ENCODE results near the gene COL23A1.
"Not testable (repeated sequence)": the region's sequence is repeated elsewhere in the genome, so short reads cannot be mapped to it uniquely, and the experiment has no call there.

The COL23A1 gene

DNA sequence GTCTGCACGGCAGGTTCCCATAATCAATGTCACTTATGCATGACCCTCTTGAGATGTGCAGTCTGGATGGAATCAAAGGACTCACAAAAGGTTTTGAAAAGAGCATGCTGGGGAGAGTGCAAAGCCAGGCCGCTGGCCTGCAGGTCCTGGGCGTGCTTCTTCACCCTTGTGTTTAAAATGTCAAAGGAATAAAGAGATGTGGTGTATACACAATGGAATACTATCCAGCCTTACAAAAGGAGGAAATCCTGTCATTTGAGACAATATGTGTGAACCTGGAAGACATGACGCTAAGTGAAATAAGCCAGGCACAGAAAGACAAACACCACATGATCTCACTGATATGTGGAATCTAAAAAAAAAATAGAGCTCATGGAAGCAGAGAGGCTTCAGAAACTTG is 220.1 kb downstream of the COL23A1 start:
- no peak for DNase-seq

- not testable (repeated sequence) for DNase-seq
Measured at GRCh38 chr5:178369469-178369868, 220.7 kb downstream of the COL23A1 start.

- no peak for DNase-seq
Measured at GRCh38 chr5:178368716-178369300, 221.4 kb downstream of the COL23A1 start.

DNA sequence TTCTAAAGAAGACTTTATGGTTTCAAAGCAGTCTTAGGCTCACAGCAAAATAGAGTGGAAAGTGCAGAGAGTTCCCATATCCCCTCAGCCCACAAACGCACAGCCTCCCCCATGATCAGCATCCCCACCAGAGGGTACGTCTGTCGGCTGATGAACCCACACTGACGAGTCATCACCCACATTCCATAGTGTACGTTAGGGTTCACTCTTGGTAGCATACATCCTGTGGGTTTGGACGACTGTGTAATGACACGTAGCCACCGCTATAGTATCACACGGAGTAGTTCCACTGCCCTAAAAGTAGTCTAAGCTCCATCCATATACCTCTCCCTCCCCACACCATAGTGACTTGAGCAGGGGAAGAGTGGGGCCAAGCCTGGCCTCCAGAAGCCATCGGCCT is 221.9 kb downstream of the COL23A1 start:
- DNase-seq = no peak

DNA sequence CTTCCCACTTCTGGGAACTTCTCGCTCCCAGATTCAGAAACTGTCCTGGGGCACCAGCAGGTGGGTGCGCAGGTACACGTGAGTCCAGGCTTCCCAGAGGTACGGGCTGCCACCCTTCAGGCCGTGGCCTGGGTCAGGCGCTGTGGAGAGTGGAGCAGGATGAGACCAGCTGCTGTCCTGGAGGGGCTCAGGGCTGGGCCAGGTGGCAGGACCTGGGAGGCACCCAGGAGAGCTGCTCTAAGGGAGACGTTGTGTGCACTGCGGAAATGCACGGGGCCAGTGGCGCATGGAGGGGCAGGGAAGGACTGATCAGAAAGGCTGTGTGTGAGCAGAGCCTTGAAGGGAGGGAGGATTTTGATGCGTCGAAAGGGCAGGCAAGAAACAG is 222.5 kb downstream of the COL23A1 start:
- no peak for DNase-seq

GRCh38 chr5:178366998-178367735 is 223.0 kb downstream of the COL23A1 start:
- DNase-seq = no peak

DNA sequence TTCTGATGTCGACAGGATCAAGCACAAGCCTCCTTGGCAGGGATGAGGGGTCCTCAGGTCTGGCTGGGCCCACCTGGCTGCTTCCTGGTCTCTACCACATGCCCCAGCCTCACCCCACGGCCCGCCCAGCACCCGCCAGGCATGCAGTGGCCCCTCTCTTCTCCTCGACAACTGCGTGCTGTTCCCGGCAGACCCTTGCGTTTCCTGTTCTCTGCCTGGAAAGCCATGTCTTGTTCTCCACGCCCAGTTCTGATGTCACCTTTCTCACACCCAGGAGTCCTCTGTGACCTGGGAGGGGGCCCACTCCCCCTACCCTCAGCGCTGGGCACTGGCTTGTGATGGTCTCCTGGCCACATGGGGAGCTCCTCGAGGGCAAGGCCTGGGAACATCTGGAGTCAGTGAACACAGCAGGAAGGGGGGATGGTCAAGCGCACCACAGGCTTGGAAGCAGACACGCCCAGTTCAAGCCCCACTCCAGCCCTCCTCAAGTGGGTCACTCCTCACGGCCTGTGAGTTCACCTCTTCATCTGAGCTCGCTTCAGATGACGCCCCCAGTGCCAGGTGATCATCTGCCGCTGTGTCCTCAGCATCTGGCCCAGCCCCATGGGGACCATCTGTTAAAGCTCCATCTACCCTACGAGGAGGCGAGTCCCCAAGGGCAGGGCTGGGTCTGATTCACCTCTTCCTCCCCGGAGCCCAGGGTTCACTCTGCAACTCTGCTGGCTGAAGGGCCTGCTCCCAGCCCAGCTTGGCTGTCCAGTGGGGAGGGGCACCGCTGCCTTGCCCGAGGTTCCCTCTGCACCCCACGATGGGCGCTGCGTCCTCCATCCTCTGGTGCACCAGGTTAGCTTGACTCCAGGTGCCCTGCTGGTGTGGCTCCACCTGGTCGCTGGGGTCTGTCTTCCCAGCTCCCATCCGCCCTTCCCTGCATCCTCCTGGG is 224.4 kb downstream of the COL23A1 start:
- no peak for DNase-seq

- no peak for DNase-seq
Measured at GRCh38 chr5:178364326-178364675, 225.9 kb downstream of the COL23A1 start.

- DNase-seq = no peak
Measured at GRCh38 chr5:178363501-178364325, 226.5 kb downstream of the COL23A1 start.

GRCh38 chr5:178361657-178362445 is 228.3 kb downstream of the COL23A1 start:
- DNase-seq = no peak

DNA sequence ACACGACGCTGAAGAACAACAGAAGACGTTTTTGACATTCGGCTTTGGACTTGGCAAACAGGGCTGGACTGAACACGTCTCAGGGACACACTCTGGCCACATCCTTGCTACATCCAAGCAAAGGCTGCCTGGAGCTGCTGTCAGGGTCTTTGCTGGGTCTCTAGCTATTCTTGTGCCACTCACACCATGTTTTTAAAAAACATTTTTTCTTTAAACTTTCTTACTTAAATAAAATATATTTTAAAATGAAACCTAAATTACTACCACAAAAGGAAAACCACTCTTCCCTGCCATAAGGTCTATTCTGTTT is 229.3 kb downstream of the COL23A1 start:
- DNase-seq = no peak

DNA sequence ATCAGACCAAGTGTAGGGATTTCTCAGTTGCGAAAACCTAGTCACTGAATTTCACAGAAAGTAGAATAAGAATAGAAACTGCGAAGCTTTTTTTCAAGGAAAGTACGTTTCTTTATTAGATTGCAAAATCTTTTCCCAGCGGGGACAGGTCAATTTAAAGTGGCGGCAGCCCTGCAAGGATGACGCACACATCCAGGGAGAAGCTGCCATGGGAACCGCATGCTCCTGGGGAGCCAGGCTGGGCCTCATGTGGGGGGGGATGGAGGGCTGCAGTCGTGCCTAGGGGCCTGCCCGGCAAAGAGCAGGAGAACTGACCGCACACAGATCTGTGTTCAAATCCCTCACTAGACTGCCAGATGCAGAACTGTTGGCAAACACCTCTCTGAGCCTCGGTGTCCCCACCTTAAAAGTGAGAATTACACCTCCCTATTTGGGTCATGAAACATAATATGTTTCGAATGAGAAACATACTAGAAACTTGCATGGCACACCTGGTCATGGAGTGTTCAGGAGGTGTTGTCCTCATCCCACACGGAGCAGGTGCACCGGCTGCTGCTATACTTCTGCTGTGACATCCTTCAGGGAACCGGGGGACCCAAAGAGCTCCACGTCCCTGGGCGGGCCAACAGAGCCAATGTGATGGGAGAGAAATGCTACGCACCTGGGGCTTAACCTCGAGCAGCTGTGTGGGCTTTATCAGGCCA is 229.8 kb downstream of the COL23A1 start:
- DNase-seq = no peak

DNA sequence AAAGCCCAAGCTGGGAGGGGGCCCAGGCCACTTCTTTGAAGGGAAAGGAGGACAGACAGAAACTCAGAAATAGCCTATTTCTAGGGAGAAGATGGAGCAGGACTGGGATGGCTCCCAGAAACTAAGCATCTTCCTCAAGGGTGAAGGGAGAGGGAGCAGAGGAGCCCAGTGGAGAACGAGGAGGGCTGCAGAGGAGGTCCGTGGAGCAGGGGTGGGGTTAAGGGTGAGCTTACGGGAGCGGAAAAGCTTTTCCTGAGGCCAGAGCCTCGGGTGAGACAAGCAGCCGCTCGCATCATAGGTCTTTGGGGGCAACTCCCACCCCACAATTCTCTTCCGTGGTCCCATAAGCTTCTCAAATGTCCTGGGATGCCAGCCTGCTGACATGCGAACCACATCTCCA is 230.5 kb downstream of the COL23A1 start:
- DNase-seq = no peak

GRCh38 chr5:178357678-178358077 is 232.5 kb downstream of the COL23A1 start:
- DNase-seq = no peak

- no peak for DNase-seq
Measured at GRCh38 chr5:178357121-178357521, 233.1 kb downstream of the COL23A1 start.

GRCh38 chr5:178356431-178356872 is 233.7 kb downstream of the COL23A1 start:
- DNase-seq = no peak

- no peak for DNase-seq
Measured at GRCh38 chr5:178355671-178356070, 234.5 kb downstream of the COL23A1 start.

- no peak for DNase-seq
Measured at GRCh38 chr5:178353461-178353860, 236.7 kb downstream of the COL23A1 start.

DNA sequence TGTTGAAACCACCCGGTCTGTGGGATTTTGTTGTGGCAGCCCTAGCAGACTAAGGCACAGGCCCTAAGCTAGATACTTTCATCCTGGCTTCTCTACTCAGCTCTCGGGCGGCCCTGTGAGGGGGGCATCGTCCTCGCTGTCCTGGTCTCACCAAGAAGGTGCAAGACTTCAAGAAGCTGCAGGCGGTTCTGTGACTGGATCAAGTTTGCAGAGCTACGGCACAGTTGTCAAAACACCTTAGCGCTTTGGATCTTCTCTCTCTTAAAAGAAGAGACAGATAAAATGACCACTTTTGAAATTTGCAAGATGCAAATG is 238.2 kb downstream of the COL23A1 start:
- DNase-seq = no peak

GRCh38 chr5:178351221-178352034 is 238.8 kb downstream of the COL23A1 start:
- DNase-seq = no peak
